ENCODE measurements around the gene CYP2R1. TPM values are rescaled to one million over a fixed set of nuclear protein-coding genes. Genes with fewer than 3 reads are reported as not detected.

Gene CYP2R1, protein sequence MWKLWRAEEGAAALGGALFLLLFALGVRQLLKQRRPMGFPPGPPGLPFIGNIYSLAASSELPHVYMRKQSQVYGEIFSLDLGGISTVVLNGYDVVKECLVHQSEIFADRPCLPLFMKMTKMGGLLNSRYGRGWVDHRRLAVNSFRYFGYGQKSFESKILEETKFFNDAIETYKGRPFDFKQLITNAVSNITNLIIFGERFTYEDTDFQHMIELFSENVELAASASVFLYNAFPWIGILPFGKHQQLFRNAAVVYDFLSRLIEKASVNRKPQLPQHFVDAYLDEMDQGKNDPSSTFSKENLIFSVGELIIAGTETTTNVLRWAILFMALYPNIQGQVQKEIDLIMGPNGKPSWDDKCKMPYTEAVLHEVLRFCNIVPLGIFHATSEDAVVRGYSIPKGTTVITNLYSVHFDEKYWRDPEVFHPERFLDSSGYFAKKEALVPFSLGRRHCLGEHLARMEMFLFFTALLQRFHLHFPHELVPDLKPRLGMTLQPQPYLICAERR
- 0.60 TPM in 1 of 2 replicates, not detected in the other for total RNA-seq (2016; rRNA removed; fragmentation: Illumina TruSeq; extraction: Trizol)
- total RNA-seq (2016; cell fraction: cytosol; rRNA removed; fragmentation: Illumina TruSeq; extraction: Trizol; ENCODE audit: low read depth) = 0.20 and 0.62 TPM in 2 replicates
- total RNA-seq (2016; cell fraction: insoluble cytoplasmic fraction; rRNA removed; fragmentation: Illumina TruSeq; extraction: Trizol) = 0.39 TPM in 1 of 2 replicates, not detected in the other
- total RNA-seq (2016; cell fraction: membrane; rRNA removed; fragmentation: Illumina TruSeq; extraction: Trizol) = 0.21 and 0.31 TPM in 2 replicates
- total RNA-seq (2016; cell fraction: nucleus; rRNA removed; fragmentation: Illumina TruSeq; extraction: Trizol) = 0.78 and 0.94 TPM in 2 replicates
- polyA plus RNA-seq (2011; rRNA removed) = 0.59 and 0.69 TPM in 2 replicates
- polyA plus RNA-seq (2011; cell fraction: cytosol; rRNA removed) = 0.08 and 0.21 TPM in 2 replicates
- 1.3 and 2.3 TPM in 2 replicates for polyA plus RNA-seq (2011; cell fraction: nucleus; rRNA removed)
- polyA plus RNA-seq (2012) = 1.3 and 2.2 TPM in 2 replicates
- 0.05 TPM in 1 of 2 replicates, not detected in the other for polyA plus RNA-seq (2016; cell fraction: cytosol; fragmentation: Illumina TruSeq; extraction: Trizol; ENCODE audit: low read depth)
- polyA plus RNA-seq (2016; cell fraction: insoluble cytoplasmic fraction; fragmentation: Illumina TruSeq; extraction: Trizol; ENCODE audit: low read depth) = 0.20 and 0.29 TPM in 2 replicates
- not detected in 2 replicates for polyA plus RNA-seq (2016; cell fraction: membrane; fragmentation: Illumina TruSeq; extraction: Trizol; ENCODE audit: low read depth)
- polyA plus RNA-seq (2016; cell fraction: nucleus; fragmentation: Illumina TruSeq; extraction: Trizol; ENCODE audit: insufficient read depth, low read depth) = 1.2 and 1.4 TPM in 2 replicates
- polyA minus RNA-seq (2011; rRNA and poly(A)+ RNA removed; ENCODE audit: low replicate concordance) = 0.32 and 2.0 TPM in 2 replicates
- polyA minus RNA-seq (2011; cell fraction: cytosol; rRNA and poly(A)+ RNA removed) = not detected in 2 replicates
- 2.1 and 3.0 TPM in 2 replicates for polyA minus RNA-seq (2011; cell fraction: nucleus; rRNA and poly(A)+ RNA removed)
- Bru-seq, nascent RNA = percentile 36 among the genes with signal in this experiment
- percentile 34 among the genes with signal in this experiment for BruChase-seq, experiment 1, labeled RNA remaining after a 6-hour chase
- percentile 36 among the genes with signal in this experiment for BruChase-seq, experiment 2, labeled RNA remaining after a 2-hour chase
- long read RNA-seq, experiment 1 = 0 reads
- long read RNA-seq, experiment 2, partial matches to known transcripts = 0 of 1 reads
- long read RNA-seq, experiment 2, other reads (novel, unspliced or antisense) = 0 of 1 reads

DNA sequence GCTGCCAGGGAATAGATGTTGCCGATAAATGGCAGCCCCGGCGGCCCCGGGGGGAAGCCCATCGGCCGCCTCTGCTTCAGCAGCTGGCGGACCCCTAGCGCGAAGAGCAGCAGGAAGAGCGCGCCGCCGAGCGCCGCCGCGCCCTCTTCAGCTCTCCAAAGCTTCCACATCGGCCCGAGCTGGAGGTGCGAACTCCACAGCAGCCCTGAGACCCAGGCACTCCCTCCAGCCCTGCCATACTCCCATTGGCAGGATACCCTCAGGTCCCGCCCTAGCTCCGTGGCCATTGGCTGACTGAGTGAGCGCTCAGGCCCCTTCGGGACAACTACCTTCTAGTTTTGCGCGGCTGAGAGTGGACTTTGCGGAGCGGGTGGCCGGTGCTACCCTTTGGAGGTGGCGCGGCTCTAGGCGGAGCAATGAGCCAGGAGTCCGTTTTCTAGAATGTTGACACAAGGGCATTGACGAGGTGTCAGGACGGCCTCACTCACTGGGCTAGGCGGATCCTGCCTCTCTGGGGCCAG is at the start of gene CYP2R1:
CYP2R1 (minus strand) TSS at position 196 of the 521 bp plus-strand sequence; CDS start at position 170, 26 bp downstream.
- Histone ChIP-seq H3K9ac (ENCODE audit: insufficient read depth, low read depth, low read length) (no peak within 1 kb of the TSS), H3K27ac (ENCODE audit: extremely low read length, insufficient read depth, low read length) (no peak within 1 kb of the TSS), H3K27me3 (ENCODE audit: control insufficient read depth in 1 of 2, insufficient read depth in 2 of 2, low read length in 2 of 2) (0 out of 5 replicates have a peak, but pooled peaks cover 0 to 1% of the 10 kb centered on the region in 2 experiments), H3K36me3 (replicated peaks in 1 of 2; ENCODE audit: control insufficient read depth in 1 of 2, insufficient read depth in 2 of 2, low read length in 2 of 2) (no peaks in the 10 kb centered on the region), H3K4me2 (ENCODE audit: low read depth, low read length) (peak within 1 kb of the TSS; percentile 71), H3K9me3 (ENCODE audit: low read length) (no peaks in the 10 kb centered on the region), H3K4me3 (replicated peaks in 1 of 3; ENCODE audit: insufficient read depth in 1 of 3, low read depth in 2 of 3, low read length in 3 of 3) (peak within 1 kb of the TSS; percentile 13 to 61 (median 42); a peak in 5 of 6 replicates), H4K20me1 (ENCODE audit: insufficient read depth, low read length) (no peaks in the 10 kb centered on the region), H2AFZ (ENCODE audit: low read length) (no peak within 1 kb of the TSS), H3K79me2 (ENCODE audit: insufficient read depth, low read length) (no peaks in the 10 kb centered on the region), H3K4me1 (ENCODE audit: insufficient read depth, low read length) (peaks cover 7% of the 10 kb centered on the region)
- WGBS (ENCODE audit: low lambda C conversion rate) = 0% methylated on average over 9 of the region's 36 CpGs
- FAIRE-seq (peak; percentile 82), DNase-seq (ENCODE audit: low spot score) (peak; percentile 87), ATAC-seq (peak; percentile 100)
- POLR2A ChIA-PET = interaction anchor here (1.5 kb wide), 1 partner anchor 16 kb away, joined by 9 read pairs; no protein-coding TSS in a partner anchor
- CTCF ChIA-PET (ENCODE audit: low intra/inter-chr PET ratio, low total read pairs) = no interaction called here
- in situ Hi-C loops (cut with HindIII; ENCODE audit: extremely low pct_ligation_motif_present, low pct_unique_long_range_greater_than_20kb) (no loop called here), intact Hi-C loops (cut with micrococcal nuclease; ENCODE audit: unreplicated experiment) (no loop called here)
- BruUV-seq (replicated peaks) = no TSS peak
- TF ChIP-seq, protein P1, sequence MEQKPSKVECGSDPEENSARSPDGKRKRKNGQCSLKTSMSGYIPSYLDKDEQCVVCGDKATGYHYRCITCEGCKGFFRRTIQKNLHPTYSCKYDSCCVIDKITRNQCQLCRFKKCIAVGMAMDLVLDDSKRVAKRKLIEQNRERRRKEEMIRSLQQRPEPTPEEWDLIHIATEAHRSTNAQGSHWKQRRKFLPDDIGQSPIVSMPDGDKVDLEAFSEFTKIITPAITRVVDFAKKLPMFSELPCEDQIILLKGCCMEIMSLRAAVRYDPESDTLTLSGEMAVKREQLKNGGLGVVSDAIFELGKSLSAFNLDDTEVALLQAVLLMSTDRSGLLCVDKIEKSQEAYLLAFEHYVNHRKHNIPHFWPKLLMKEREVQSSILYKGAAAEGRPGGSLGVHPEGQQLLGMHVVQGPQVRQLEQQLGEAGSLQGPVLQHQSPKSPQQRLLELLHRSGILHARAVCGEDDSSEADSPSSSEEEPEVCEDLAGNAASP (CRISPR knock-in tag; IDR thresholded peaks at IDR 0.05; ENCODE audit: borderline replicate concordance) = 0 out of 2 replicates have a peak, but pooled peaks have one; percentile 23
- peak; percentile 38; the same call in 1 of the 2 replicates for TF ChIP-seq HNF4A (CRISPR knock-in tag; IDR thresholded peaks at IDR 0.05)
- no peak for TF ChIP-seq ZNF616 (CRISPR knock-in tag; IDR thresholded peaks at IDR 0.05; ENCODE audit: low read depth)
- TF ChIP-seq, protein P2, sequence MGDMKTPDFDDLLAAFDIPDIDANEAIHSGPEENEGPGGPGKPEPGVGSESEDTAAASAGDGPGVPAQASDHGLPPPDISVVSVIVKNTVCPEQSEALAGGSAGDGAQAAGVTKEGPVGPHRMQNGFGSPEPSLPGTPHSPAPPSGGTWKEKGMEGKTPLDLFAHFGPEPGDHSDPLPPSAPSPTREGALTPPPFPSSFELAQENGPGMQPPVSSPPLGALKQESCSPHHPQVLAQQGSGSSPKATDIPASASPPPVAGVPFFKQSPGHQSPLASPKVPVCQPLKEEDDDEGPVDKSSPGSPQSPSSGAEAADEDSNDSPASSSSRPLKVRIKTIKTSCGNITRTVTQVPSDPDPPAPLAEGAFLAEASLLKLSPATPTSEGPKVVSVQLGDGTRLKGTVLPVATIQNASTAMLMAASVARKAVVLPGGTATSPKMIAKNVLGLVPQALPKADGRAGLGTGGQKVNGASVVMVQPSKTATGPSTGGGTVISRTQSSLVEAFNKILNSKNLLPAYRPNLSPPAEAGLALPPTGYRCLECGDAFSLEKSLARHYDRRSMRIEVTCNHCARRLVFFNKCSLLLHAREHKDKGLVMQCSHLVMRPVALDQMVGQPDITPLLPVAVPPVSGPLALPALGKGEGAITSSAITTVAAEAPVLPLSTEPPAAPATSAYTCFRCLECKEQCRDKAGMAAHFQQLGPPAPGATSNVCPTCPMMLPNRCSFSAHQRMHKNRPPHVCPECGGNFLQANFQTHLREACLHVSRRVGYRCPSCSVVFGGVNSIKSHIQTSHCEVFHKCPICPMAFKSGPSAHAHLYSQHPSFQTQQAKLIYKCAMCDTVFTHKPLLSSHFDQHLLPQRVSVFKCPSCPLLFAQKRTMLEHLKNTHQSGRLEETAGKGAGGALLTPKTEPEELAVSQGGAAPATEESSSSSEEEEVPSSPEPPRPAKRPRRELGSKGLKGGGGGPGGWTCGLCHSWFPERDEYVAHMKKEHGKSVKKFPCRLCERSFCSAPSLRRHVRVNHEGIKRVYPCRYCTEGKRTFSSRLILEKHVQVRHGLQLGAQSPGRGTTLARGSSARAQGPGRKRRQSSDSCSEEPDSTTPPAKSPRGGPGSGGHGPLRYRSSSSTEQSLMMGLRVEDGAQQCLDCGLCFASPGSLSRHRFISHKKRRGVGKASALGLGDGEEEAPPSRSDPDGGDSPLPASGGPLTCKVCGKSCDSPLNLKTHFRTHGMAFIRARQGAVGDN (CRISPR knock-in tag; IDR thresholded peaks at IDR 0.05) = peak; percentile 92
- TF ChIP-seq ZFX (CRISPR knock-in tag; IDR thresholded peaks at IDR 0.05; ENCODE audit: low read depth) = peak; percentile 20; the same call in 1 of the 2 replicates
- TF ChIP-seq, protein P3, sequence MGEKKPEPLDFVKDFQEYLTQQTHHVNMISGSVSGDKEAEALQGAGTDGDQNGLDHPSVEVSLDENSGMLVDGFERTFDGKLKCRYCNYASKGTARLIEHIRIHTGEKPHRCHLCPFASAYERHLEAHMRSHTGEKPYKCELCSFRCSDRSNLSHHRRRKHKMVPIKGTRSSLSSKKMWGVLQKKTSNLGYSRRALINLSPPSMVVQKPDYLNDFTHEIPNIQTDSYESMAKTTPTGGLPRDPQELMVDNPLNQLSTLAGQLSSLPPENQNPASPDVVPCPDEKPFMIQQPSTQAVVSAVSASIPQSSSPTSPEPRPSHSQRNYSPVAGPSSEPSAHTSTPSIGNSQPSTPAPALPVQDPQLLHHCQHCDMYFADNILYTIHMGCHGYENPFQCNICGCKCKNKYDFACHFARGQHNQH (CRISPR knock-in tag; IDR thresholded peaks at IDR 0.05) = peak; percentile 29
- TF ChIP-seq RNF2 (conservative IDR thresholded peaks at IDR 0.05; ENCODE audit: low read depth) = peak; percentile 62; the same call in 1 of the 2 replicates
- TF ChIP-seq ZNF12 (CRISPR knock-in tag; IDR thresholded peaks at IDR 0.05) = no peak
- peak; percentile 53; the same call in 1 of the 2 replicates for TF ChIP-seq HOXA3 (CRISPR knock-in tag; IDR thresholded peaks at IDR 0.05)
- peak; percentile 48 for TF ChIP-seq ZNF883 (CRISPR knock-in tag; IDR thresholded peaks at IDR 0.05; ENCODE audit: not compliant biosample characterization)

All from HepG2 (cell line).